ENCODE data around the gene OPCML.

- TF ChIP-seq CTCF (IDR thresholded peaks at IDR 0.05; ENCODE audit: low read length) = no peak
- TF ChIP-seq EZH2 (optimal IDR thresholded peaks at IDR 0.05; ENCODE audit: low read depth, low read length) = no peak
These were observed 1126.6 kb downstream of the OPCML start for GRCh38 chr11:132405728-132406127.
